Activated CD4-positive, alpha-beta T cell treated with anti-CD3 and anti-CD28 coated beads for 36 hours (primary cell): ENCODE results near the gene LIPK. TPM values are rescaled to one million over a fixed set of nuclear protein-coding genes. Genes with fewer than 3 reads are reported as not detected.
"Not testable (repeated sequence)": the region's sequence is repeated elsewhere in the genome, so short reads cannot be mapped to it uniquely, and the experiment has no call there.

Source experiments
- ATAC-seq: fragments of 200-7000 bp; cut with Tn5 transposase; one replicate; pipeline ENCODE4 v1.10.0; 2021; ENCODE audit warnings: mild to moderate bottlenecking, moderate library complexity
- CTCF ChIA-PET: fragments of 350-600 bp; sonication (Branson Sonifier 250); formaldehyde crosslinking; loops from one replicate; lab custom pipeline; 2021; ENCODE audit warnings: antibody characterized with exemption; lab: Charles Lee
- POLR2A ChIA-PET: fragments of 350-600 bp; sonication (Branson Sonifier 250); formaldehyde crosslinking; loops from one replicate; lab custom pipeline; 2021; ENCODE audit warnings: antibody characterized with exemption, inconsistent platforms; lab: Charles Lee
- DNase-seq: peaks from one replicate; pipeline ENCODE4 v3.0.0-alpha.2; 2020
- H3K27ac Mint-ChIP-seq: one replicate; pipeline ENCODE4 v1.8.0; 2021; ENCODE audit warnings: mixed read lengths
- H3K27me3 Mint-ChIP-seq: one replicate; pipeline ENCODE4 v1.8.0; 2021; ENCODE audit warnings: mixed read lengths
- H3K36me3 Mint-ChIP-seq: one replicate; pipeline ENCODE4 v1.8.0; 2021; ENCODE audit warnings: low read depth, mixed read lengths
- H3K4me1 Mint-ChIP-seq: one replicate; pipeline ENCODE4 v1.8.0; 2021; ENCODE audit warnings: mixed read lengths
- H3K4me3 Mint-ChIP-seq: one replicate; pipeline ENCODE4 v1.8.0; 2021; ENCODE audit warnings: mild to moderate bottlenecking, moderate library complexity, mixed read lengths
- H3K9me3 Mint-ChIP-seq: one replicate; pipeline ENCODE4 v1.8.0; 2021; ENCODE audit warnings: low read depth, mixed read lengths
- intact Hi-C, 2 experiments: fragments of 100-400 bp; cut with DNase I in 1 of 2; cut with micrococcal nuclease in 1 of 2; formaldehyde crosslinking; loops; one replicate each; pipeline versions ENCODE4 v1.14.2 to v1.15.1; 2022 to 2024; cut with DNase I, micrococcal nuclease
- total RNA-seq, 2 experiments: library from RNA; stranded (reverse); gene quantifications; one replicate each; pipeline ENCODE4 v1.2.3, GENCODE V29; 2021

Gene LIPK
- total RNA-seq, 2 experiments from 2014 or later = not detected

GRCh38 chr10:88721392-88721791, 15.3 kb downstream of the LIPK start:
- Mint-ChIP-seq H3K4me1 (peaks cover 6% of the 10 kb centered on the region), H3K9me3 (no peaks in the 10 kb centered on the region), H3K27me3 (peaks cover 11% of the 10 kb centered on the region), H3K36me3 (no peaks in the 10 kb centered on the region), H3K27ac (no peak overlapping the region), H3K4me3 (no peak overlapping the region)
- DNase-seq = no peak
- ChIA-PET CTCF (interaction anchor here (0.6 kb wide), 1 partner anchor 274 kb away, joined by 3 read pairs; no protein-coding TSS in a partner anchor), POLR2A (no interaction called here)
- ATAC-seq = no peak
- intact Hi-C loops = no loop called here

- CTCF ChIA-PET = interaction anchor here (0.7 to 4.2 kb wide), 5 partner anchors 12 to 337 kb away, joined by 3 to 18 read pairs (median 3); no protein-coding TSS in a partner anchor
- Mint-ChIP-seq H3K9me3 (no peaks in the 10 kb centered on the region), H3K4me1 (peaks cover 6% of the 10 kb centered on the region), H3K4me3 (no peak overlapping the region), H3K27me3 (peaks cover 5% of the 10 kb centered on the region), H3K36me3 (no peaks in the 10 kb centered on the region), H3K27ac (no peak overlapping the region)
- ATAC-seq = no peak
- POLR2A ChIA-PET = no interaction called here
- intact Hi-C loops = no loop called here
- no peak for DNase-seq
These were observed 19.7 kb downstream of the LIPK start for GRCh38 chr10:88725798-88726197.

GRCh38 chr10:88728107-88728763, 22.2 kb downstream of the LIPK start:
- H3K36me3 Mint-ChIP-seq = no peaks in the 10 kb centered on the region
- DNase-seq (peak; percentile 85), ATAC-seq (peak; percentile 64)
- peaks cover 6% of the 10 kb centered on the region for H3K4me1 Mint-ChIP-seq
- intact Hi-C loops = loop anchor here in 1 of 2 experiments (1.0 to 2.0 kb wide), 3 partner anchors 82 to 204 kb away; no protein-coding TSS in a partner anchor
- H3K4me3 Mint-ChIP-seq = no peak overlapping the region
- peaks cover 2% of the 10 kb centered on the region for H3K27me3 Mint-ChIP-seq
- ChIA-PET CTCF (interaction anchor here (0.6 to 4.2 kb wide), 28 partner anchors 10 to 579 kb away, joined by 3 to 29 read pairs (median 4); partner anchors contain the start of gene LIPN), POLR2A (interaction anchor here (1.3 kb wide), 1 partner anchor 116 kb away, joined by 5 read pairs; no protein-coding TSS in a partner anchor)
- no peak overlapping the region for H3K27ac Mint-ChIP-seq
- no peaks in the 10 kb centered on the region for H3K9me3 Mint-ChIP-seq

- no peak overlapping the region for H3K4me3 Mint-ChIP-seq
- CTCF ChIA-PET = interaction anchor here (0.7 kb wide), 2 partner anchors 37 to 601 kb away, joined by 3 read pairs; no protein-coding TSS in a partner anchor
These were observed 24.8 kb downstream of the LIPK start for GRCh38 chr10:88730864-88731263.

GRCh38 chr10:88731296-88731695, 25.2 kb downstream of the LIPK start:
- H3K27me3 Mint-ChIP-seq = peaks cover 3% of the 10 kb centered on the region
- no peaks in the 10 kb centered on the region for H3K36me3 Mint-ChIP-seq
- ChIA-PET POLR2A (no interaction called here), CTCF (interaction anchor here (0.7 kb wide), 2 partner anchors 37 to 1081 kb away, joined by 3 read pairs; no protein-coding TSS in a partner anchor)
- no peak for ATAC-seq
- H3K27ac Mint-ChIP-seq = no peak overlapping the region
- H3K9me3 Mint-ChIP-seq = no peaks in the 10 kb centered on the region
- no peak overlapping the region for H3K4me3 Mint-ChIP-seq
- intact Hi-C loops = no loop called here
- DNase-seq = no peak
- H3K4me1 Mint-ChIP-seq = no peaks in the 10 kb centered on the region

More at GRCh38 chr10:88730864-88731263, 24.8 kb downstream of the LIPK start:
- Mint-ChIP-seq H3K27ac (no peak overlapping the region), H3K36me3 (no peaks in the 10 kb centered on the region), H3K27me3 (peaks cover 3% of the 10 kb centered on the region), H3K9me3 (no peaks in the 10 kb centered on the region), H3K4me1 (peaks cover 3% of the 10 kb centered on the region)
- ATAC-seq (no peak), DNase-seq (no peak)
- POLR2A ChIA-PET = no interaction called here
- intact Hi-C loops = no loop called here

- H3K27me3 Mint-ChIP-seq = peaks cover 4% of the 10 kb centered on the region
- H3K36me3 Mint-ChIP-seq = no peaks in the 10 kb centered on the region
- no peaks in the 10 kb centered on the region for H3K4me1 Mint-ChIP-seq
- no peaks in the 10 kb centered on the region for H3K9me3 Mint-ChIP-seq
- intact Hi-C loops = no loop called here
- ChIA-PET POLR2A (no interaction called here), CTCF (no interaction called here)
- H3K4me3 Mint-ChIP-seq = no peak overlapping the region
- no peak for DNase-seq
- no peak for ATAC-seq
- H3K27ac Mint-ChIP-seq = no peak overlapping the region
These were observed 27.2 kb downstream of the LIPK start for GRCh38 chr10:88733215-88733614.

- Mint-ChIP-seq H3K27ac (no peak overlapping the region), H3K4me1 (no peaks in the 10 kb centered on the region), H3K4me3 (no peak overlapping the region), H3K36me3 (no peaks in the 10 kb centered on the region), H3K27me3 (peaks cover 10% of the 10 kb centered on the region), H3K9me3 (no peaks in the 10 kb centered on the region)
- POLR2A ChIA-PET = no interaction called here
- no peak for DNase-seq
- ATAC-seq = no peak
- intact Hi-C loops = no loop called here
- CTCF ChIA-PET = no interaction called here
These were observed 29.6 kb downstream of the LIPK start for GRCh38 chr10:88735661-88736060.

GRCh38 chr10:88741921-88742320, 35.9 kb downstream of the LIPK start:
- H3K4me1 Mint-ChIP-seq, H3K27ac Mint-ChIP-seq, H3K36me3 Mint-ChIP-seq, ATAC-seq, POLR2A ChIA-PET, H3K4me3 Mint-ChIP-seq, H3K9me3 Mint-ChIP-seq, DNase-seq, intact Hi-C loops: not testable (repeated sequence)
- peaks cover 11% of the 10 kb centered on the region for H3K27me3 Mint-ChIP-seq
- CTCF ChIA-PET = interaction anchor here (1.0 to 3.1 kb wide), 4 partner anchors 14 to 93 kb away, joined by 3 to 8 read pairs (median 3); no protein-coding TSS in a partner anchor

- CTCF ChIA-PET = interaction anchor here (1.0 to 3.1 kb wide), 4 partner anchors 14 to 93 kb away, joined by 3 to 8 read pairs (median 3); no protein-coding TSS in a partner anchor
- ATAC-seq (no peak), DNase-seq (no peak)
- Mint-ChIP-seq H3K4me1 (no peaks in the 10 kb centered on the region), H3K4me3 (no peak overlapping the region), H3K27ac (no peak overlapping the region), H3K36me3 (no peaks in the 10 kb centered on the region), H3K9me3 (peaks cover 3% of the 10 kb centered on the region), H3K27me3 (peaks cover 10% of the 10 kb centered on the region)
- POLR2A ChIA-PET = no interaction called here
- intact Hi-C loops = no loop called here
These were observed 36.4 kb downstream of the LIPK start for GRCh38 chr10:88742448-88742847.

- DNase-seq = no peak
- Mint-ChIP-seq H3K27me3 (peaks cover 9% of the 10 kb centered on the region), H3K36me3 (no peaks in the 10 kb centered on the region), H3K4me3 (no peak overlapping the region), H3K4me1 (no peaks in the 10 kb centered on the region), H3K9me3 (peaks cover 3% of the 10 kb centered on the region), H3K27ac (no peak overlapping the region)
- intact Hi-C loops = no loop called here
- POLR2A ChIA-PET = no interaction called here
- CTCF ChIA-PET = interaction anchor here (3.1 kb wide), 1 partner anchor 16 kb away, joined by 8 read pairs; no protein-coding TSS in a partner anchor
- ATAC-seq = no peak
These were observed 38.0 kb downstream of the LIPK start for GRCh38 chr10:88744002-88744401.

GRCh38 chr10:88745633-88746032, 39.6 kb downstream of the LIPK start:
- POLR2A ChIA-PET = no interaction called here
- intact Hi-C loops = no loop called here
- CTCF ChIA-PET = interaction anchor here (0.6 to 1.1 kb wide), 2 partner anchors 21 to 108 kb away, joined by 3 read pairs; no protein-coding TSS in a partner anchor

More at GRCh38 chr10:88745633-88746032, 39.6 kb downstream of the LIPK start:
- Mint-ChIP-seq H3K27ac (no peak overlapping the region), H3K4me1 (no peaks in the 10 kb centered on the region), H3K27me3 (peaks cover 3% of the 10 kb centered on the region), H3K9me3 (peaks cover 3% of the 10 kb centered on the region), H3K4me3 (no peak overlapping the region), H3K36me3 (no peaks in the 10 kb centered on the region)
- ATAC-seq = no peak
- no peak for DNase-seq
